OCI-M1 (cell line): ENCODE measurements around the gene TACR2.

Experiments used
- DNase-seq: peaks from one replicate; lab custom pipeline; 2025; lab: John Stamatoyannopoulos, UW

TACR2 gene

DNA sequence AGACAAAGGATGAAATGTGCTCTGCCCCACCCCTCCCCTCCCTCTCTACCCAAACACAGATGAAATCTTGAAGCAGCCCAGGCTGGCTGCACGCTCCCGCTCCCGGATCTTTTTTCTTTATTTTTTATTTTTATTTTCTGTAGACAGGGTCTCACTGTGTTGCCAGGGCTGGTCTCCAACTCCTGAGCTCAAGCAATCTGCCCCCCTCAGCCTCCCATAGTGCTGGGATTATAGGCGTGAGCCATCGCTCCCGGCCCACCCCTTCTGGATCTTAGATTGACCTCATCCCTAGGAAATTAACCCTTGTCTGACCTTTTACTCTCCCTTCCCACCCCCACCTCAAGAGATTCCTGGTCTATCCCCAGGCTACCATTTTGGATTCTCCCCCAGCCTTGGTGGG, 14.3 kb downstream of the TACR2 start:
- DNase-seq, result no peak

DNA sequence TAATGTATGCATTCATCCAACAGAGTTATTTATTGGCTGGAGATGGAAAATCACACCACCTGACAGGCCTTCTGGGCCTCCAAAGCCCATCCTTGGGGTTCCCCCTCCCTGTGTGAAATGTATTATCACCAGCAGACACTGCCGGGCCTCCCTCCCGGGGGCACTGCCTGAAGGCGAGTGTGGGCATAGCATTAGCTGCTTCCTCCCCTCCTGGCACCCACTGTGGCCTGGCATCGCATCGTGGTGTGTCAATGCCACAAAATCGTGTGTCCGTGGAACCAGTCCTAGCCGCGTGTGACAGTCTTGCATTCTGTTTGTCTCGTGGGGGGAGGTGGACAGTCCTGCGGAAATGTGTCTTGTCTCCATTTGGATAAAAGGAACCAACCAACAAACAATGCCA, 15.3 kb downstream of the TACR2 start:
- DNase-seq, result no peak

DNA sequence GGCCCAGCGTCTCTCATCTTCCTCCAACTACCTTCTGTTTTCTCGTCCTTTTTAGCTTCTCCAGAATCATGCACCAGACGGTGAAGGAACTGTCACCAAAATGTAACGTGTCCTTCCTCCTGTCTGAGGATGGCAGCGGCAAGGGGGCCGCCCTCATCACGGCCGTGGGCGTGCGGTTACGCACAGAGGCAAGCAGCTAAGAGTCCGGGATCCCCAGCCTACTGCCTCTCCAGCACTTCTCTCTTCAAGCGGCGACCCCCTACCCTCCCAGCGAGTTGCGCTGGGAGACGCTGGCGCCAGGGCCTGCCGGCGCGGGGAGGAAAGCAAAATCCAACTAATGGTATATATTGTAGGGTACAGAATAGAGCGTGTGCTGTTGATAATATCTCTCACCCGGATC, 15.8 kb downstream of the TACR2 start:
- no peak for DNase-seq

DNA sequence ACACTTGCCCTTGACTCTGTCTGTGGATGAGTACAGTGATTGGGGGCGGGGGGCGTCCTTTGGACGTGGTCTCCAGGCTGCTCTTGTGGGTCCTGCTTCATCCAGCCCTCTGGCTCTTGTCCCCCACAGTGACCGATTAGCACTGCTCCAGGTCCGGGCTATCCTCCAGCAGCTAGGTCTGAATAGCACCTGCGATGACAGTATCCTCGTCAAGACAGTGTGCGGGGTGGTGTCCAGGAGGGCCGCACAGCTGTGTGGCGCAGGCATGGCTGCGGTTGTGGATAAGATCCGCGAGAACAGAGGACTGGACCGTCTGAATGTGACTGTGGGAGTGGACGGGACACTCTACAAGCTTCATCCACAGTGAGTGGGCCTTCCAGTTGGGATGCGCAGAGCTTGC, 18.3 kb downstream of the TACR2 start:
- no peak for DNase-seq

DNA sequence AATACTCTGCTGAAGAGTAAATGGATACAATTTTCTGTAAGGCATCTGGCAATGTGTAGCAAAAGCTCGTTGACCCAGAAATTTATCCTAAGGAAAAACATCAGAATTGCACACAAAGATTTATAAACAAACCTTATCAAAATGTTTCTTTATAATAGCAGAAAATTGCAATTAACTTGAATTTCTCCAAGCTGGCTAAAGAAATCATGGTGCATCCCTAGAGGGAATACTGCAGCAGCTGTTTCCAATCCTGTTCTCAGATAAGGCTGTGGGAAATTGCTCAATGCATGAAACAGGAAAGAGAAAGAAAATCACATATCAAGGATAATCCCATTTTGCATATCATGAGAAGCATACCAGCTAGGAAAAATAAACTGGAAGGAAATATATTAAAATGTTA, 18.7 kb downstream of the TACR2 start:
- no peak for DNase-seq

DNA sequence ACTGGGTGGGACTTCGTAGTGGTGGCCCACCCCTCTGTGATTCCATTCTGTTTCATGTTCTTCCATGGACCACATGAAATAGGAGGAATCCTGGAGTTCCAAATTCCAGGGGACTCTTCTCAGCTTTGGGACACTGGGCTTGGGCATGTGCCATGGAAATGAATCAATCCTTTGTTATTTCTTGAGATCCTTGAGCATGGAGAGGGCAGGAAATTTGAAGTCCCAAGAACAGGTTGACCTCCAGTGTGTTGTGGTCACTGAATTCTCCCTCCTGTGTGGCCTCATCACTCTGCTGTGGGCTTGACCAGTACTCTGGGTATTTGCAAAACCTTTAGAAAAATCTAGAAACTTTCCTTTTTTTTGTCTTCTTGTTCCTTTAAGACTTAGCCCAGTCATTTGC, 22.7 kb downstream of the TACR2 start:
- DNase-seq, result no peak

DNA sequence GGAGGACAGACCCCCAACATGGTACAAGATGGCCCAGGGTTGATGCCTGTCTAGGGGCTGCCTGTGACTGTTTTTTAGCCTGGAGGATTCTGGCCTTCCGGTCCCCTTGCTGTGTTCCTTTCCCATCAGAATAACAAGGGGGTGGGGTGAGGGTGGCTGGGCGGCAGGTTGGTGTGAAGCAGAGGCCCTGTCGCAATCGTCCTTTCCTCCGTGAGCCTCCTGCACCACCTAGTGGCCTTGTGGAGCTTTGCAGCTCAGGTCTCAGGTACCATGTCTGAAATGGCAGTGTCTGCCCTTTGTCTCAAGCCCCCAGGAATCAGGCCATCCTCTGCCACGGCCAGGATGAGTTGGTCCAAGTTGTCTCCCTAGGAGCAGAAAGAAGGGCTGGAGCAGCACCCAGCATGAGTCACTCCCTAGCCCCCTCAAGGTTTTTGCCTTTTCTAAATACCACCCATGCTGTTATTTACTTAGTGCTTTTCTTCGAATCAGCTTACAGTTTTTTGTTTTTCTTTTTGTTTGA, 24.2 kb downstream of the TACR2 start:
- DNase-seq, result peak; percentile 91

DNA sequence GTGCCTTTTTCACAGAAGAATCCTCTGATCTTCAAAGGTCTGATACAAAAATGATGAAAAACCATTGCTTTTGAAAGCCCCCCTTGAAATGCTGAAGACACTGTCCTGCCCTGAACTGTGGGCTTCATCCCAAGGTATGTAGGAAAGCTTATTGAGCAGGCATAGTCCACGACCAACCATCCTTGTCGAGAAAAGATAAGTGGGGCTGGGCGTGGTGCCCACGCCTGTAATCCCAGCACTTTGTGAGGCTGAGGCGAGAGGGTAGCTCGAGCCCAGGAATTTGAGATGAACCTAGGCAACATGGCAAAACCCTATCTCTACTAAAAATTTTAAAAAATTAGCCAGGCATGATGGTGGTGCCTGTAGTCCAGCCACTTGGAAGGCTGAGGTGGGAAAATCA, 25.6 kb downstream of the TACR2 start:
- no peak for DNase-seq

DNA sequence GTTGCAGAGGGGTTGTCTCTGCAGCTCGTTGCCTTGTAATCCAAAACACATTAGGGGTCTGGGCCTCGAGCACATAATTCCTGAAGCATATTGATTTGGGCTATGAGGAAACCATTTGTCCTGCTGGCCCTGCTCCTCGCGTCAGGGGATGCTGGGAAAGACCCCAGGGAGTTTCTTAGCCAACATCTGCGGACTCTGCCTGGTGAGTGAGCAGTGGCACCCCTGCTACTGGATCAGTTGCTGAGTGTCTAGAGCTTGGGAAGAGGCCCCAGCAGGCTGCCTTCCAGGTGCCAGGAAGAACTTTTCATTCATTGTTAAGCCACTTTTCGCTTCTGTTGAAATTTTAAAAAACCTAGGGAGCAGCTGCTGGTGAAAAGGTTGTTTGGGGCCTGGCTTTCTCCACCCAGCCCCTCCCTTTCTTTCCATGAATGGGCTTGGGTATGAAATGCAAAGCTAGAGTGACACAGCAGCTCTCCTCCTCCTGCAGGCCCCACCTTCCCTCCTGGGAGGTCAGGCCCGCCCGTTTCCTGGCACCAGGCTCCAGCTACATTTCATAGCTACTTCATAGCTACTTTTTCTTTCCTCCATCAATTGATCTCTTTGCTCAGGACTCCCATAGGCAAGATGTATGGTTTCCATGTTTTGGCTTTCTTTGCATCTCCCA, 26.8 kb downstream of the TACR2 start:
- no peak for DNase-seq

DNA sequence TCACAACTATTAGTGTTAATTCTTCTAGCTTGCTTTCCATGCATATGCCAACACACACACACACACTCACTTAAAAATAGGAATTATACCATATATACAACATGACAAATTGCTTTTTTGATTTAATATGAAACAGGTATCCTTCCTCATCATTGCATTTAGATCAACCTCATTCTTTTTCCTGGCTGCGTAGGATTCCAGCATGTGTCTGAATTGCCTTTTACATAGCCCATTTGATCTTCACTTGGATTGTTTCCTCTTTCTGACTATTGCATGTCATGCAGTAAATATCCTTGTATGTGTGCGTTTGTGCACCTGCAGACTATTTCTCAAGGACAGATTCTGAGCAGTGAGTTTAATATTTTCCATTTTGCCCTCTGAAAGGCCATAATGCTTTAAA, 28.2 kb downstream of the TACR2 start:
- no peak for DNase-seq

DNA sequence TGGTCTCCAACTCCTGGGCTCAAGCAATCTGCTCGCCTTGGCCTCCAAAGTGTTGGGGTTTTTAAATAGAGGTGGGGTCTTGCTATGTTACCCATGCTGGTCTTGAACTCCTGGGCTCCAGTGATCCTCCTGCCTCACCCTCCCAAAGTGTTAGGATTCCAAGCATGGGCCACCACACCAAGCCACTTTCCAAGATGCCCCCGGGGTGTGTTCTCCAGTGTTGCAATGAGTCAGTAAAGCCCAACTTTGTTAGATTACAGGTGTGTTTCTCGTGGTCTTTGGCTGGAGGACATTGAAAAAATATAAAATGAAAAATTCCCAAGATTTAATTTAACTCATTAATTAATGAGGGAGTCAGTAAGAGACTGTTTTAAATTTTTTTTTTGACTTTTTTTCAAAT, 29.2 kb downstream of the TACR2 start:
- DNase-seq, result no peak

DNA sequence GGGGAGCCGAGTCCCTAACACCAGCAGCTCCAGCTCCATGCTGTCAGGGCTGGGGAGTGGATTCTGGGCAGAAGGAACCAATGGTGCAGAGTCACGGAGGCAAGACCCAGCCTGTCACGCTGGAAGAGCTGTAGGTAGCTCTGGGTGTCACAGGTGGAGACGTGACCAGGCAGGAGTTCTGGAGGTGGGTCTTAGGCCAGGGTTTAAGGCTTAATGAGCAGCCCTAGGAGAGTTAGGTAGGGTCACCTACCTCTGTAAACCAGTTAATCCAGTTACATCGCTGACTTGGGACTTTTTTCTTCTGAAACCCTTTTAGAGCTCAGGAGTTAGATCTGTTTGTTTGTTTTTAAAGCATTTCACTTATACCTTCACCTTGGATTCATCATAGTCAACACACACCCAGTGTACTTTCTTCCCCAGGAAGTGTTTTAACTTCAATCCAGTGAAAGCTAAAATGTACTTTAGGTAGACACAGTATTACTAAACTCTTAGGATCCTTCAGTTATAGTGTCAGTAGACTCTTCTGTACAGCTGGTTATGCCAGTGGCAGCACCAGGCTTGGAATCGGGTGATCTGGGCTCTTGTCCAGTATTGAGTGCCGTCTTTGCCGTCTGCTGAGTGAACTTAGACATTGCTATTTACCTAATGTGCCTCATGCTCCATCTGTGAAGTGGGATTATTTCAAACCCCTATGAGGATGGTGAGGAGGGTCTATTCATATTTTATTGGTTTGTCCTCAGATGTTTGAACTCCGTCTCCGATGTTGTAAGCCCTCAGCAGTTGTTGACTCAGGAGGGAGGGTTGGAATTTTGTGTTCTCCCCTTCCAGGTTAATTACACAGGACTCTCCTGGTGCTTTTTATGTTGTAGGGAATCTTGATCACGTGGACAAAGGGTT, 31.0 kb downstream of the TACR2 start:
- DNase-seq, result no peak

DNA sequence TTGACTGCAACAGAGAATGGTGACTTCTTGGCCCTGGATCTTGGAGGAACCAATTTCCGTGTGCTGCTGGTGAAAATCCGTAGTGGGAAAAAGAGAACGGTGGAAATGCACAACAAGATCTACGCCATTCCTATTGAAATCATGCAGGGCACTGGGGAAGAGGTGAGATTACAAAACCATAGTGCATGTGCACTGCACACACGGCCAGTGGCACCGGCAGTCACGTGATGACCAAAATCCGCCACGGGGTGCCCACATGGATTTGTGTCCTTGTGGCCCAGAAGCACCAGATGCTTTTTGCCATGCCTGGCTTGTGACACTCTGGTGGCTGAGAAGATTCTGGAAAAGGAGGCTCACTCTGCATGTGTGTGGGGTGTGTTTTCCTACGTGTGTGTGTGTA, 32.4 kb downstream of the TACR2 start:
- no peak for DNase-seq

DNA sequence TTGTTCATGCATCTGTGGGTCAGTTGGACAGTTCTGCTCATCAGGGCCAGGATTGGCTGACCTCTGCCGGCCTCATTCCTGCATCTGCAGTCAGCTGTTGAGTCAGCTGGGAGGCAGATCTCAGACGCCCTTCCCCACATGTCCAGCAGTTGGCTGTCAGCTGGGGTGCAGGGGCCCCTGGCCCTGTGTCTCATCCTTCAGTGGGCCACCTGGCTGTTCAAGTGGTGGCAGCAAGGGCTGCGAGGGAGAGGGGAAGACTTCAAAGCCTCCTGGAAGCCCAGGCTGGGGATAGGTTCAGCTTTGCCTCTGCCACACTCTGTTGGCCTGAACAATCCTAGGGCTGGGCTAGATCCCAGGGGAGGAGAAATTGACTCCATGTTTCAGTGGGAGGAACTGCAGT, 33.2 kb downstream of the TACR2 start:
- no peak for DNase-seq

DNA sequence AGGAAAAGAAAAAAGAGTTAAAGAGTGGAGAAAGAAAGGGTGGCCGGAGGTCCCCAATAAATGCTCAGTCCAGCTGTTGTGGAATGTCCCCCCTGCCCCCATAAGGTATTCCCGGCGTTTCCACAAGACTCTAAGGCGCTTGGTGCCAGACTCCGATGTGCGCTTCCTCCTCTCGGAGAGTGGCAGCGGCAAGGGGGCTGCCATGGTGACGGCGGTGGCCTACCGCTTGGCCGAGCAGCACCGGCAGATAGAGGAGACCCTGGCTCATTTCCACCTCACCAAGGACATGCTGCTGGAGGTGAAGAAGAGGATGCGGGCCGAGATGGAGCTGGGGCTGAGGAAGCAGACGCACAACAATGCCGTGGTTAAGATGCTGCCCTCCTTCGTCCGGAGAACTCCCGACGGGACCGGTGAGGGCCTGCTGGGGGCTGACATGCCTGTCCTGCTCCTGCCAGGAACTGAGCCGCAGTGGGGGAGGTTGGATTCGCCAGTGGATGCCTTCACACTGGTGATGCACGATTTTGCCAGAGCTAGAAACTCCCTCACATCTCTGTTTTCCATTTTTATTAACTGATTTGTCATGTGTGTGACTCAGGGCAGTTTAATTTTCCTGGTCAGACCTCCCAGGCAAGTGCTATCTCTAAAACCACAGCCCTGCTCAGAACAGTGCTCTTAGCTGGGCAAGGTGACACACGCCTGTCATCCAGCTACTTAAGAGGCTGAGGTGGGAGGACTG, 34.2 kb downstream of the TACR2 start:
- DNase-seq, result no peak

DNA sequence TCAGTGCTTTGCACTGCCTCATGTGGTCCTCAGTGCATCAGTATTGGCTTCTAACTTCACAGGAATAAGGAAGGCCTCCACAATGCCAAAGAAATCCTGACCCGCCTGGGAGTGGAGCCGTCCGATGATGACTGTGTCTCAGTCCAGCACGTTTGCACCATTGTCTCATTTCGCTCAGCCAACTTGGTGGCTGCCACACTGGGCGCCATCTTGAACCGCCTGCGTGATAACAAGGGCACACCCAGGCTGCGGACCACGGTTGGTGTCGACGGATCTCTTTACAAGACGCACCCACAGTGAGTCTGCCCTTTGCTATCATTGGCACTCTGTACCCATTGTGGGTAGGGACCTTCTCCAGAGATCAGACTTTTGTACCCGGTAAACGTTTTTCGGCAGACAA, 36.9 kb downstream of the TACR2 start:
- no peak for DNase-seq

DNA sequence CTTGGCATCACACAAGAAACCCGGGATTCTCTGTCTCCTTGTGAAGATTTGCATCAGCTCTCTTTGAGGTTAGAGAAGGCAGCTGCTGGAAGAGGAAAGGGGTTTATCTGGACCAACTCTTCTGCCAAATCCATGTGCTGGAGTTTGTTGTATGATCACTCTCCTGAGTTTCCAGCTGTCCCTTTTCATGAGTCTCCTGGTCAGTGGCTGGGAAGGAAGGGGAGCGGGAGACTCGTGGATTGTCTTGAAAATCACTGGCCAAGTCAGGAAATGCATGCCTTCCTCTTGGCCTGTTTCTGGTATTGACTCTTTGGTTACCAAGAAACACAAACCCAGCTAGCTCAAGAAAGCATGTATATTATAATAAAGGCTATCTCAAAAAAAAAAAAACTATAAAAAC, 38.8 kb downstream of the TACR2 start:
- DNase-seq, result no peak

DNA sequence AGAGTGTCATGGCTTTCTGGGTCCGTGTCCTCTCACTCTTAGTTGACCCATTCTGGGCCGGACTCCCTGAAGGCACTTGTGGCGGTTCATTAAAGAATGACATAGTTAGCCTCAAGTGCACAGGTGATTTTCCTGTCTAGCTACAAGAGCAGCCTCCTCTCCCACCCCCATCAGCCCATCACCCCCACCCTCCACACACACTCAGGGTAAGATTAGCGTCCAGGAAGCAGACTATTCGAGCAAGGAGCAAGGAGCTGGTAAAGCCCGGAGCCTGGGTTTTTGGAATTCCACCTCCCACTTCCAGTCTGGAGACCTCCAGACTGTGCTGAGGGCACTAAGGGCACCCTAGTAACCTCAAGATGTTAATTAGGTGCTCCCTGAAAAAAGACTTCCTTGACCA, 39.5 kb downstream of the TACR2 start:
- DNase-seq, result no peak

DNA sequence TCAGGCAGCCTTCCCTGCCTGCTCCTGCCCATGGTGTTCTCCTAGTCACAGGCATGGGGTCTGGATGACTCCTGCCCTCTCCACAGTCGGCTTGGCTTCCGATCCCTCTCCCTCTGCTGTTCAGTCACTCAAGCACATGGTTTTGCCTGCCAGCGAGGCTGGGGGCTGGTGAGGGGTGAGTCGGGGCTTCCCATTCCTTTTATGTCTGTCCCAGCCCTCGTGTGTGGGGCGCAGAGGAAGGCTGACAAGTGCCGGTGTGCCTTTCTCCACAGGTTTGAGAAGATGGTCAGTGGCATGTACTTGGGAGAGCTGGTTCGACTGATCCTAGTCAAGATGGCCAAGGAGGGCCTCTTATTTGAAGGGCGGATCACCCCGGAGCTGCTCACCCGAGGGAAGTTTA, 40.1 kb downstream of the TACR2 start:
- no peak for DNase-seq

DNA sequence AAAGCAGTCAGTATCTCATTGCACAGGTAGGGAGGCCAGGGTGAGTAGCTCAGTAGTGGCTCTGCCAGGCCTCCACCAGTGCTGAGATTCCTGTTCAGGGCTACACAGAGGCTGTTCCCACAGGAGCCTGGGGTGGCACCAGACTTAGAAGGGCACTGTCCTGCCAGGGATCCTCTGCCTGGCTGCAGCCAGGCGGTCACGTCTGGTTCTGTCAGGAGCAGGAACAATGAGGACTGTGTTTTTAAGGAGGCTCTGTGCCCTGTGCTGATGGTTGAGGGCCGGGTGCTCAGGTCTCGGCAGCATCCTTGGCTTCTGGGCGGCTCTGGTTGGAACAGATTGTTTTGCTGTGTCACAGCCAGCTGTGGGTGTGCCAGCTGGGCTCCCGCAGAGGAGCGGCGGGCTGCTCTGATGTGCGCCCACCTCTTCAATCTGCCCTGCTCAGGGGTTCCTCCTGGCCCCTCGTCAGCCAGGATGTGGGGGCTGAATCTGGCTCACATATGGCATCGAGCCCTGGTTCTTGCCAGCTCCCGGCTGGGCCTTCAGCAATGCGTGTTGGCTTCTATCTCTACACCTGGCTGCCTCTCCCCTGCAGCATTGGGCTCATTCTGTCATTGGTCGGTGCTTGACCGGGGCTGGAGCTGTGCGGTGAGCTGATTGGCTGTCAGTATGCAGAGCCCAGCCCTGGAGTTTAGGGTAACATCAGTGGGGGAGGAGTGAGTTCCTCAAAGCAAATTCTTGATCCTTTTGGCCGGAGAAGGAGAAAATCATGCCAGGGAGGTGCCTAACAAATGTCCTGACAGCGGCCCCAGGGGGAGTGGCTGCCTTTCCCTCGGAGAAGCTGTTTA, 41.2 kb downstream of the TACR2 start:
- DNase-seq, result no peak

DNA sequence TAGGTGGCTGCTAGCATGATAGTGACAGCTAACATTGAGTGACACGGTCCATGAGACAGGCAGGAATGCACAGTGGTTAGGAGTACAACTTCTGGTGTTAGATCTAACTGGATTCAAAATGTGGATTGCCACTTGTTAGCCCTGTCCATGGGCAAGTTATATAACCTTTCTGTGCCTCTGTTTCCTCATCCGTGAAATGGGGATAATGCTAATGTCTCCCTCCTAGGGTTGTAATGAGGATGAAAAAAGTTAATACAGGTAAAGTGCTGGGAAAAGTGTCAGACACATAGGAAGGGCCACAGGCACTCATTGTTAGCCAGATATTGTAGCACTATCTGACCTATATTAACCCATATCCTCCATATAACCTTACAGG, 41.8 kb downstream of the TACR2 start:
- DNase-seq, result no peak

DNA sequence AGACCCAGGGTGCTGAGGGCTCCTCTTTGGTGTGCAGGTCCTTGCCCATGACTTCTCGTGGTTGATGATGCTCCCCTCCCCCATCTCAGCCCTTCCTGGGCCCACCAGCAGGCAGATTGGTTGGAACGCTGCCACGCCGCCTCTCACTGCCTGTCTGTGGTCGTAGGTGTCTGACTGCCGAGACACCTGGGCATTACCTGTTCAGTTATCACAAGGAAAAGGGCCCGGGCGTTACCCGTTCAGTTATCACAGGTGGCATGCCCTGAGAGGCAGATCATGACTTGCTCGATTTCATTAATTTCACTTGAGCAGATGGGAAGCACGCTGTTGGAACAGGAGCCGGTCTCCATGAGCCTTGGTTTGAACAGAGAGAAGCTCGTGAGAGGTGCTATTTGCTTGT, 42.5 kb downstream of the TACR2 start:
- DNase-seq, result no peak
